Uterus (tissue), 4 donors: ENCODE data around the gene TSACC. TPM values are rescaled to one million over a fixed set of nuclear protein-coding genes. Genes with fewer than 3 reads are reported as not detected.
"Not testable (repeated sequence)": the region's sequence is repeated elsewhere in the genome, so short reads cannot be mapped to it uniquely, and the experiment has no call there.

Experiments
- DNase-seq, 2 donors: peaks; one replicate each; pipeline ENCODE4 v3.0.0-alpha.2; 2019 to 2020
- H3K27ac ChIP-seq, 2 donors: fragments of 200-600 bp; sonication (generic); 1 replicate in 1 of 2; 2 replicates in 1 of 2; pipeline ENCODE4 v1.5.1; 2016 to 2018
- H3K27me3 ChIP-seq, 2 donors: fragments of 200-600 bp; sonication (generic); one replicate each; pipeline ENCODE4 v1.5.1; 2018 to 2019; ENCODE audit warnings: control low read depth in 1 of 2
- H3K36me3 ChIP-seq, 2 donors: fragments of 200-600 bp; sonication (generic); one replicate each; pipeline ENCODE4 v1.5.1; 2019; ENCODE audit warnings: control low read depth in 1 of 2
- H3K4me1 ChIP-seq, 2 donors: fragments of 200-600 bp; sonication (generic); one replicate each; pipeline ENCODE4 v1.5.1; 2018 to 2019; ENCODE audit warnings: control low read depth in 1 of 2
- H3K4me3 ChIP-seq, 2 donors: fragments of 200-600 bp; sonication (generic); 1 replicate in 1 of 2; 2 replicates in 1 of 2; pipeline ENCODE4 v1.5.1; 2018 to 2019; ENCODE audit warnings: mild to moderate bottlenecking in 1 of 2
- H3K9me3 ChIP-seq, 2 donors: fragments of 200-600 bp; sonication (generic); one replicate each; pipeline ENCODE4 v1.5.1; 2019; ENCODE audit warnings: control low read depth in 1 of 2
- CTCF ChIP-seq, 4 experiments: fragments of 200-600 bp in 2 of 4; fragments of 450-650 bp in 2 of 4; sonication (generic) in 2 of 4; IDR thresholded peaks; one replicate each; pipeline ENCODE4 v1.5.1; 2016 to 2019; ENCODE audit warnings: antibody characterized with exemption in 4 of 4, mild to moderate bottlenecking in 2 of 4, moderate library complexity in 1 of 4
- POLR2A ChIP-seq, 2 donors: fragments of 450-650 bp; IDR thresholded peaks; one replicate each; pipeline ENCODE4 v1.6.1; 2016; ENCODE audit warnings: antibody characterized with exemption in 2 of 2, mild to moderate bottlenecking in 1 of 2, moderate library complexity in 1 of 2
- intact Hi-C: fragments of 100-400 bp; cut with DNase I; formaldehyde crosslinking; loops from one replicate; pipeline ENCODE4 v1.15.1; 2023; ENCODE audit warnings: low total_unique reads
- total RNA-seq, 4 donors: library from RNA; depleted of rRNA in 3 of 4; stranded (reverse); fragments of >200 nt in 3 of 4; gene quantifications; one replicate each; pipeline versions ENCODE4 v1.1.0 to v1.2.4, GENCODE V29; 2014 to 2023
- donor health status: DM: yes; HTN: yes; CAD: no.

The TSACC gene
- total RNA-seq, 4 donors from 2014 or later = not detected

- DNase-seq = no peak
- no peak overlapping the region for H3K4me3 ChIP-seq
These were observed 27.4 kb downstream of the TSACC start for GRCh38 chr1:156365754-156366153.

GRCh38 chr1:156366378-156367166, 28.2 kb downstream of the TSACC start:
- intact Hi-C loops = no loop called here
- H3K27me3 ChIP-seq = peaks cover 0 to 8% of the 10 kb centered on the region in 2 donors

More at GRCh38 chr1:156365754-156366153, 27.4 kb downstream of the TSACC start:
- Histone ChIP-seq H3K4me1 (no peaks in the 10 kb centered on the region), H3K27ac (no peak overlapping the region), H3K27me3 (peaks cover 0 to 8% of the 10 kb centered on the region in 2 donors), H3K9me3 (no peaks in the 10 kb centered on the region), H3K36me3 (no peaks in the 10 kb centered on the region)
- intact Hi-C loops = no loop called here
- no peak for TF ChIP-seq CTCF (IDR thresholded peaks at IDR 0.05)
- TF ChIP-seq POLR2A (IDR thresholded peaks at IDR 0.05) = no peak

GRCh38 chr1:156367383-156368156, 29.2 kb downstream of the TSACC start:
- Histone ChIP-seq H3K36me3 (no peaks in the 10 kb centered on the region), H3K4me1 (no peaks in the 10 kb centered on the region), H3K4me3 (no peak overlapping the region), H3K27ac (no peak overlapping the region), H3K9me3 (no peaks in the 10 kb centered on the region), H3K27me3 (peaks cover 0 to 8% of the 10 kb centered on the region in 2 donors)
- no peak for TF ChIP-seq CTCF (IDR thresholded peaks at IDR 0.05)
- no peak for TF ChIP-seq POLR2A (IDR thresholded peaks at IDR 0.05)
- intact Hi-C loops = no loop called here
- DNase-seq = no peak

More at GRCh38 chr1:156366378-156367166, 28.2 kb downstream of the TSACC start:
- no peaks in the 10 kb centered on the region for H3K4me1 ChIP-seq
- DNase-seq = no peak
- H3K27ac ChIP-seq = no peak overlapping the region
- no peak overlapping the region for H3K4me3 ChIP-seq
- no peaks in the 10 kb centered on the region for H3K9me3 ChIP-seq
- TF ChIP-seq CTCF (IDR thresholded peaks at IDR 0.05) (no peak), POLR2A (IDR thresholded peaks at IDR 0.05) (no peak)
- H3K36me3 ChIP-seq = no peaks in the 10 kb centered on the region

- no peak for TF ChIP-seq POLR2A (IDR thresholded peaks at IDR 0.05)
- Histone ChIP-seq H3K4me1 (no peaks in the 10 kb centered on the region), H3K27me3 (peaks cover 0 to 8% of the 10 kb centered on the region in 2 donors), H3K27ac (no peak overlapping the region), H3K36me3 (no peaks in the 10 kb centered on the region), H3K9me3 (no peaks in the 10 kb centered on the region), H3K4me3 (no peak overlapping the region)
- DNase-seq = no peak
- intact Hi-C loops = no loop called here
These were observed 29.9 kb downstream of the TSACC start for GRCh38 chr1:156368157-156368658.

GRCh38 chr1:156368889-156369684, 30.8 kb downstream of the TSACC start, which contains the start of gene RHBG:
Gene RHBG (plus strand): TSS chr1:156369211. CDS start chr1:156369250, 39 bp downstream.
- TF ChIP-seq CTCF (IDR thresholded peaks at IDR 0.05) (no peak), POLR2A (IDR thresholded peaks at IDR 0.05) (no peak)
- no peaks in the 10 kb centered on the region for H3K36me3 ChIP-seq
- peak within 1 kb of the TSS; percentile 16 to 30 for H3K4me3 ChIP-seq
- intact Hi-C loops = no loop called here
- H3K4me1 ChIP-seq = no peaks in the 10 kb centered on the region
- no peak within 1 kb of the TSS for H3K27ac ChIP-seq
- no peak for DNase-seq
- H3K9me3 ChIP-seq = no peaks in the 10 kb centered on the region
- peaks cover 0 to 8% of the 10 kb centered on the region in 2 donors for H3K27me3 ChIP-seq

GRCh38 chr1:156369685-156370286, 31.5 kb downstream of the TSACC start:
- intact Hi-C loops, H3K9me3 ChIP-seq, H3K36me3 ChIP-seq, H3K27ac ChIP-seq, H3K27me3 ChIP-seq, H3K4me1 ChIP-seq, DNase-seq: not testable (repeated sequence)
- peak overlapping the region in 1 of 2 donors; percentile 30 for H3K4me3 ChIP-seq
